ENCODE measurements around the gene FBXL20.

The FBXL20 gene

GRCh38 chr17:39229274-39229913 lies 172.0 kb downstream of the FBXL20 start:
- no peak for DNase-seq (ENCODE audit: low read depth in 1 of 2, low spot score in 1 of 2)

GRCh38 chr17:39227364-39227919 lies 174.0 kb downstream of the FBXL20 start:
- DNase-seq (ENCODE audit: low read depth in 1 of 2, low spot score in 1 of 2) = no peak

- DNase-seq (ENCODE audit: low read depth in 1 of 2, low spot score in 1 of 2) = no peak
Observed at GRCh38 chr17:39225959-39226683, 175.3 kb downstream of the FBXL20 start.

- no peak for DNase-seq (ENCODE audit: low read depth in 1 of 2, low spot score in 1 of 2)
Observed at GRCh38 chr17:39225308-39225958, 176.0 kb downstream of the FBXL20 start, which contains the start of gene STAC2. Gene STAC2, minus strand, starts transcription at chr17:39225945. Its CDS starts 443 bp downstream, at chr17:39225502.

- DNase-seq (ENCODE audit: low read depth in 1 of 2, low spot score in 1 of 2) = no peak
Observed at GRCh38 chr17:39224778-39225307, 176.6 kb downstream of the FBXL20 start.

GRCh38 chr17:39223907-39224777 lies 177.3 kb downstream of the FBXL20 start:
- no peak for DNase-seq (ENCODE audit: low read depth in 1 of 2, low spot score in 1 of 2)

GRCh38 chr17:39222866-39223834 lies 178.3 kb downstream of the FBXL20 start:
- no peak for DNase-seq (ENCODE audit: low read depth in 1 of 2, low spot score in 1 of 2)

GRCh38 chr17:39222151-39222550 lies 179.3 kb downstream of the FBXL20 start:
- no peak for DNase-seq (ENCODE audit: low read depth in 1 of 2, low spot score in 1 of 2)

- DNase-seq (ENCODE audit: low read depth in 1 of 2, low spot score in 1 of 2) = no peak
Observed at GRCh38 chr17:39221572-39221971, 179.9 kb downstream of the FBXL20 start.

- DNase-seq (ENCODE audit: low read depth in 1 of 2, low spot score in 1 of 2) = no peak
Observed at GRCh38 chr17:39219647-39220154, 181.7 kb downstream of the FBXL20 start.

GRCh38 chr17:39218906-39219305 lies 182.5 kb downstream of the FBXL20 start:
- DNase-seq (ENCODE audit: low read depth in 1 of 2, low spot score in 1 of 2) = no peak

- DNase-seq (ENCODE audit: low read depth in 1 of 2, low spot score in 1 of 2) = no peak
Observed at GRCh38 chr17:39217734-39218369, 183.6 kb downstream of the FBXL20 start.

- no peak for DNase-seq (ENCODE audit: low read depth in 1 of 2, low spot score in 1 of 2)
Observed at GRCh38 chr17:39213852-39214251, 187.6 kb downstream of the FBXL20 start.

- DNase-seq (ENCODE audit: low read depth in 1 of 2, low spot score in 1 of 2) = no peak
Observed at GRCh38 chr17:39212841-39213480, 188.5 kb downstream of the FBXL20 start.

GRCh38 chr17:39212195-39212810 lies 189.1 kb downstream of the FBXL20 start:
- DNase-seq (ENCODE audit: low read depth in 1 of 2, low spot score in 1 of 2) = no peak

- no peak for DNase-seq (ENCODE audit: low read depth in 1 of 2, low spot score in 1 of 2)
Observed at GRCh38 chr17:39210093-39210434, 191.4 kb downstream of the FBXL20 start.

- peak in 1 of 2 donors; percentile 60 for DNase-seq (ENCODE audit: low read depth in 1 of 2, low spot score in 1 of 2)
Observed at GRCh38 chr17:39209317-39210092, 191.9 kb downstream of the FBXL20 start.

All from activated T-helper 1 cell treated with anti-CD3 and anti-CD28 coated beads, Interleukin-2, amount 50 U/mL, for 16 hours (primary cell).